Effector CD4-positive, alpha-beta T cell (primary cell): ENCODE results near the gene ANKRD36C.
"Not testable (repeated sequence)": the region's sequence is repeated elsewhere in the genome, so short reads cannot be mapped to it uniquely, and the experiment has no call there.

Experiments
- DNase-seq: peaks from one replicate; pipeline ENCODE4 v3.0.0-alpha.2; 2020
- total RNA-seq: gene quantifications from one replicate; lab custom pipeline; 2026; lab: John Stamatoyannopoulos, UW

The ANKRD36C gene
- total RNA-seq = 171 reads per million, percentile 91 among the genes with 10 or more reads in this experiment

GRCh38 chr2:95991351-95992094 is at the start of gene ANKRD36C:
Gene ANKRD36C (minus strand): TSS chr2:95991824. CDS start chr2:95991708, 116 bp downstream.
- peak; percentile 14 for DNase-seq

- DNase-seq = not testable (repeated sequence)
These were observed 43.9 kb upstream of the ANKRD36C start for GRCh38 chr2:96035554-96035953.

- DNase-seq = not testable (repeated sequence)
These were observed 43.2 kb upstream of the ANKRD36C start, which contains the start of gene GPAT2 for GRCh38 chr2:96034792-96035191. Gene GPAT2 (minus strand): TSS chr2:96034916. CDS start chr2:96032359, 2,557 bp downstream.

GRCh38 chr2:96033997-96034396 is 42.4 kb upstream of the ANKRD36C start:
- not testable (repeated sequence) for DNase-seq

GRCh38 chr2:96027725-96028325 is 36.2 kb upstream of the ANKRD36C start:
- DNase-seq = not testable (repeated sequence)

- DNase-seq = not testable (repeated sequence)
These were observed 34.1 kb upstream of the ANKRD36C start for GRCh38 chr2:96025755-96026154.

- DNase-seq = no peak
These were observed 33.5 kb upstream of the ANKRD36C start for GRCh38 chr2:96025194-96025492.

GRCh38 chr2:96024336-96025193 is 32.9 kb upstream of the ANKRD36C start:
- no peak for DNase-seq

- not testable (repeated sequence) for DNase-seq
These were observed 32.1 kb upstream of the ANKRD36C start for GRCh38 chr2:96023701-96024100.

- peak; percentile 65 for DNase-seq
These were observed 31.2 kb upstream of the ANKRD36C start for GRCh38 chr2:96022701-96023447.

- not testable (repeated sequence) for DNase-seq
These were observed 30.5 kb upstream of the ANKRD36C start for GRCh38 chr2:96022126-96022525.

- not testable (repeated sequence) for DNase-seq
These were observed 29.5 kb upstream of the ANKRD36C start for GRCh38 chr2:96021142-96021541.

- DNase-seq = not testable (repeated sequence)
These were observed 28.4 kb upstream of the ANKRD36C start for GRCh38 chr2:96019909-96020590.

- not testable (repeated sequence) for DNase-seq
These were observed 24.7 kb upstream of the ANKRD36C start for GRCh38 chr2:96016321-96016720.

- not testable (repeated sequence) for DNase-seq
These were observed 21.2 kb upstream of the ANKRD36C start for GRCh38 chr2:96012792-96013264.

GRCh38 chr2:96012086-96012791 is 20.6 kb upstream of the ANKRD36C start:
- not testable (repeated sequence) for DNase-seq

- not testable (repeated sequence) for DNase-seq
These were observed 19.5 kb upstream of the ANKRD36C start for GRCh38 chr2:96011129-96011455.

GRCh38 chr2:96010320-96011128 is 18.9 kb upstream of the ANKRD36C start:
- peak; percentile 99 for DNase-seq

- not testable (repeated sequence) for DNase-seq
These were observed 18.2 kb upstream of the ANKRD36C start for GRCh38 chr2:96009833-96010232.

GRCh38 chr2:96008051-96008450 is 16.4 kb upstream of the ANKRD36C start:
- not testable (repeated sequence) for DNase-seq
